Thymus (tissue), 14 donors: ENCODE results near the gene NLRC4. TPM values are rescaled to one million over a fixed set of nuclear protein-coding genes. Genes with fewer than 3 reads are reported as not detected.
"Not testable (repeated sequence)": the region's sequence is repeated elsewhere in the genome, so short reads cannot be mapped to it uniquely, and the experiment has no call there.

Source experiments
- DNase-seq, 9 donors: peaks; one replicate each; pipeline ENCODE4 v3.0.0-alpha.2; 2013; ENCODE audit warnings: low spot score in 9 of 9, low read depth in 6 of 9, missing footprints in 1 of 9
- H3K27ac ChIP-seq, 2 donors: one replicate each; pipeline ENCODE4 v1.5.1; 2013; ENCODE audit warnings: control low read depth in 1 of 2, low read depth in 1 of 2, low read length in 1 of 2, mild to moderate bottlenecking in 1 of 2, moderate library complexity in 1 of 2
- H3K27me3 ChIP-seq, 2 donors: one replicate each; pipeline ENCODE4 v1.5.1; 2013; ENCODE audit warnings: low read length in 1 of 2; ENCODE audit not compliant: control insufficient read depth in 2 of 2, insufficient read depth in 1 of 2
- H3K36me3 ChIP-seq, 2 donors: one replicate each; pipeline ENCODE4 v1.5.1; 2013; ENCODE audit warnings: low read length in 1 of 2, mild to moderate bottlenecking in 1 of 2, moderate library complexity in 1 of 2; ENCODE audit not compliant: control insufficient read depth in 2 of 2, insufficient read depth in 2 of 2
- H3K4me1 ChIP-seq, 2 donors: one replicate each; pipeline ENCODE4 v1.5.1; 2013; ENCODE audit warnings: low read length in 2 of 2; ENCODE audit not compliant: control insufficient read depth in 2 of 2, insufficient read depth in 2 of 2
- H3K4me3 ChIP-seq, 2 donors: one replicate each; pipeline ENCODE4 v1.5.1; 2013; ENCODE audit warnings: low read length in 2 of 2, control low read depth in 1 of 2, mild to moderate bottlenecking in 1 of 2
- H3K9me3 ChIP-seq, 2 donors: one replicate each; pipeline ENCODE4 v1.5.1; 2013; ENCODE audit warnings: low read length in 1 of 2, mild to moderate bottlenecking in 1 of 2; ENCODE audit not compliant: control insufficient read depth in 2 of 2, insufficient read depth in 1 of 2
- WGBS: extraction: QIAGEN DNeasy Blood & Tissue Kit; methylation state at CpG from one replicate; pipeline ENCODE4 v1.1.7; 2013; 5-methylcytosine and 5-hydroxymethylcytosine counted together
- long read RNA-seq, 10 donors: transcript quantifications; one replicate each; lab custom pipeline, GENCODE V29; 2026
- polyA plus RNA-seq: library from polyadenylated mRNA; stranded (reverse); fragments of 200-250 nt; gene quantifications from one replicate; pipeline ENCODE4 v1.2.3, GENCODE V29; 2013
- total RNA-seq: library from RNA; stranded (reverse); fragments of 120-200 nt; gene quantifications from one replicate; pipeline ENCODE4 v1.2.4, GENCODE V29; 2013
- donor health status: healthy.

NLRC4 gene
- 2.6 TPM for total RNA-seq
- 2.9 TPM for polyA plus RNA-seq
- long read RNA-seq, donor 1, result 0 reads
- long read RNA-seq, donor 2, partial matches to known transcripts, result 222 of 234 reads
- long read RNA-seq, donor 2, other reads (novel, unspliced or antisense), result 12 of 234 reads
- long read RNA-seq, donor 3, result 0 reads
- long read RNA-seq, donor 4, partial matches to known transcripts, result 71 of 101 reads
- long read RNA-seq, donor 4, other reads (novel, unspliced or antisense), result 30 of 101 reads
- long read RNA-seq, donor 5, partial matches to known transcripts, result 174 of 174 reads
- long read RNA-seq, donor 5, other reads (novel, unspliced or antisense), result 0 of 174 reads
- long read RNA-seq, donor 6, result 0 reads
- long read RNA-seq, donor 7, result 0 reads
- long read RNA-seq, donor 8, result 0 reads
- long read RNA-seq, donor 9, result 0 reads
- long read RNA-seq, donor 10, result 0 reads

GRCh38 chr2:32264422-32265105, at the start of gene NLRC4:
Gene NLRC4 (minus strand): TSS chr2:32264886. CDS start chr2:32256775, 8,111 bp downstream.
- 58% methylated on average over 7 of the region's 7 CpGs for WGBS
- H3K27ac ChIP-seq, result peak within 1 kb of the TSS; percentile 2 to 52
- peak in 1 of 9 donors; percentile 15 for DNase-seq
- H3K9me3 ChIP-seq, result no peaks in the 10 kb centered on the region
- no peak within 1 kb of the TSS for H3K4me3 ChIP-seq
- no peaks in the 10 kb centered on the region for H3K27me3 ChIP-seq
- no peaks in the 10 kb centered on the region for H3K4me1 ChIP-seq
- no peaks in the 10 kb centered on the region for H3K36me3 ChIP-seq

- Histone ChIP-seq H3K9me3 (no peaks in the 10 kb centered on the region), H3K27me3 (no peaks in the 10 kb centered on the region), H3K36me3 (peaks cover 6 to 20% of the 10 kb centered on the region in 2 donors), H3K4me3 (no peak overlapping the region), H3K4me1 (no peaks in the 10 kb centered on the region), H3K27ac (no peak overlapping the region)
- 96% methylated on average over 7 of the region's 7 CpGs for WGBS
- DNase-seq, result no peak
These were observed 45.9 kb upstream of the NLRC4 start for GRCh38 chr2:32310577-32310976.

GRCh38 chr2:32293966-32294562, 29.4 kb upstream of the NLRC4 start:
- not testable (repeated sequence) for H3K27me3 ChIP-seq, H3K4me1 ChIP-seq, H3K4me3 ChIP-seq, H3K9me3 ChIP-seq, H3K27ac ChIP-seq, DNase-seq
- peaks cover 14 to 27% of the 10 kb centered on the region in 2 donors for H3K36me3 ChIP-seq
- 97% methylated on average over 43 of the region's 43 CpGs for WGBS

- peaks cover 14 to 27% of the 10 kb centered on the region in 2 donors for H3K36me3 ChIP-seq
These were observed 28.8 kb upstream of the NLRC4 start for GRCh38 chr2:32293493-32293892.

GRCh38 chr2:32291746-32292145, 27.1 kb upstream of the NLRC4 start:
- Histone ChIP-seq H3K36me3 (peaks cover 11 to 24% of the 10 kb centered on the region in 2 donors), H3K27me3 (no peaks in the 10 kb centered on the region), H3K4me3 (no peak overlapping the region), H3K4me1 (no peaks in the 10 kb centered on the region), H3K27ac (no peak overlapping the region), H3K9me3 (no peaks in the 10 kb centered on the region)
- 98% methylated on average over 2 of the region's 2 CpGs for WGBS
- no peak for DNase-seq

More at GRCh38 chr2:32293493-32293892, 28.8 kb upstream of the NLRC4 start:
- not testable (repeated sequence) for DNase-seq, H3K4me1 ChIP-seq, H3K27ac ChIP-seq, H3K4me3 ChIP-seq, H3K9me3 ChIP-seq, H3K27me3 ChIP-seq
- WGBS, result 98% methylated on average over 16 of the region's 26 CpGs

GRCh38 chr2:32290000-32290339, 25.3 kb upstream of the NLRC4 start:
- H3K9me3 ChIP-seq, result no peaks in the 10 kb centered on the region
- H3K36me3 ChIP-seq, result peaks cover 8 to 16% of the 10 kb centered on the region in 2 donors
- no peaks in the 10 kb centered on the region for H3K27me3 ChIP-seq
- H3K27ac ChIP-seq, result no peak overlapping the region
- WGBS, result 95% methylated on average over 2 of the region's 2 CpGs
- no peak overlapping the region for H3K4me3 ChIP-seq
- DNase-seq, result no peak
- H3K4me1 ChIP-seq, result no peaks in the 10 kb centered on the region

- 95% methylated on average over 4 of the region's 4 CpGs for WGBS
- no peak overlapping the region for H3K27ac ChIP-seq
- DNase-seq, result no peak
These were observed 24.7 kb upstream of the NLRC4 start for GRCh38 chr2:32289165-32289999.

GRCh38 chr2:32284321-32284720, 19.6 kb upstream of the NLRC4 start:
- no peaks in the 10 kb centered on the region for H3K27me3 ChIP-seq
- H3K9me3 ChIP-seq, result no peaks in the 10 kb centered on the region
- peaks cover 9 to 23% of the 10 kb centered on the region in 2 donors for H3K36me3 ChIP-seq
- H3K27ac ChIP-seq, result no peak overlapping the region
- 94% methylated on average over 2 of the region's 2 CpGs for WGBS
- H3K4me3 ChIP-seq, result no peak overlapping the region
- no peaks in the 10 kb centered on the region for H3K4me1 ChIP-seq
- no peak for DNase-seq

More at GRCh38 chr2:32289165-32289999, 24.7 kb upstream of the NLRC4 start:
- H3K36me3 ChIP-seq, result peaks cover 11 to 22% of the 10 kb centered on the region in 2 donors
- no peaks in the 10 kb centered on the region for H3K9me3 ChIP-seq
- no peaks in the 10 kb centered on the region for H3K4me1 ChIP-seq
- no peaks in the 10 kb centered on the region for H3K27me3 ChIP-seq
- no peak overlapping the region for H3K4me3 ChIP-seq
